Left cardiac atrium (tissue), 4 donors: Measurements from ENCODE around the gene C19orf33. TPM values are rescaled to one million over a fixed set of nuclear protein-coding genes. Genes with fewer than 3 reads are reported as not detected.

Experiments used
- ATAC-seq, 2 donors: fragments of 200-7000 bp; cut with Tn5 transposase; one replicate each; pipeline ENCODE4 v1.9.1; 2020; ENCODE audit warnings: mild to moderate bottlenecking in 2 of 2, moderate library complexity in 2 of 2
- DNase-seq: peaks from one replicate; pipeline ENCODE4 v3.0.0-alpha.2; 2020
- intact Hi-C, 2 donors: fragments of 100-400 bp; cut with DNase I; formaldehyde crosslinking; loops; one replicate each; pipeline versions ENCODE4 v1.14.1 to v1.15.1; 2022 to 2023
- total RNA-seq, 2 donors: library from RNA; stranded (reverse); fragmentation: NEBNext Ultra II Directional; extraction: Animal tissue kit (Norgen Biotek cat#: 25700); gene quantifications; one replicate each; pipeline ENCODE4 v1.2.1, GENCODE V29; 2021
- donor health status: DM: no; HTN: yes; CAD: no.
- donor health status: DM: no; HTN: yes; CAD: no; lungs with severe emphysema.
- donor health status: DM: yes; HTN: yes; CAD: no.
- donor health status: Dilated cardiomyopathy.

C19orf33 gene
- total RNA-seq, 2 donors from 2014 or later = 2.1 to 5.9 TPM

DNA sequence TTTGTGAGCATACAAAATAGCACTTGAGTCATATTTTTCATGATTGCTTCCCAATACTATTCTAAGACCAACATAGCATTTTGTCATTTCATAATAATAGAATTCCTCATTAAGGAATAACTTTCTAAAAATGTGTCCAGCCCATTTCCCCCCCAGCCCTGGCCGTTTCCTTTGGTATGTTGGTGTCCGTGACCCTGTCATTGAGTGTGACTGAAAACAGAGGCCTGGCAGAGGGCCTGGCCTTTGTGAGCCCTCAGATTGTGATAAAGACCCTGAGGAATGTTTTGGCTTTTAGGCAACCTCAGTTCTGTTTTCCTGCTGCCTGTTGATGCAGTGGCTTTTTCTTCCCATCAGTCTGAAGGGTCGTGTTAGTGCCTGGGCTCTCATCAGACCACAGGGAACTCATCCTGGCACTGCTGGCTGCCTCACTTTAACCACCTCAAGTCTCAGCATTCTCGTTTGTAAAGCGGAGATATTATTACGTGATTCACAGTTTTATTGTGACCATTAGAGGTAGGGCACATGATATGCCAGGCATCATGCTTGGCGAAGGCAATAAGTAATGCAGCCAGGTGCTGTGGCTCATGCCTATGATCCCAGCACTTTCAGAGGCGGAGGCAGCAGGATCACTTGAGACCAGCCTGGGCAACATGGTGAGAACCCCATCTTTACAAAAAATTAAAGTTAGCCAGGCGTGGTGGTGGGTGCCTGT, 25.9 kb upstream of the C19orf33 start:
- intact Hi-C loops = no loop called here
- peak; percentile 84 for DNase-seq
- peak; percentile 87 to 90 for ATAC-seq

DNA sequence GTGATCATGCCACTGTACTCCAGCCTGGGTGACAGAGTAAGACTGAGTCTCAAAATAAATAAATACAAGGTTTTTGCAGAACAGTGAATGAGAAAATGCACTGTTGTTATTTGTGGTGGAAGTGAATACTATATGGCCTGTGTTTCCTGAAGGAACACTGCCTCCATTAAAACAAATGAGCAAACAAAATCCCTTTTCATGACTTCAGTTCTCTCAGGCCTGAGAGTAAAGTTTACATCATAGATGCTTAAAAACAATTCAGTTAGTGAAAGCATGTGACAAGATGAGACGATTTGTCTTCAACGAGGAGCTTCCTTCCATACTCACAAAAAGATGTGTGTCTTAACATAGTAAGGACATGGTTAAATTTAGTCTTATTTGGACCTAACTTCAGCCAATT, 25.3 kb upstream of the C19orf33 start:
- ATAC-seq = no peak
- DNase-seq = no peak
- intact Hi-C loops = no loop called here

DNA sequence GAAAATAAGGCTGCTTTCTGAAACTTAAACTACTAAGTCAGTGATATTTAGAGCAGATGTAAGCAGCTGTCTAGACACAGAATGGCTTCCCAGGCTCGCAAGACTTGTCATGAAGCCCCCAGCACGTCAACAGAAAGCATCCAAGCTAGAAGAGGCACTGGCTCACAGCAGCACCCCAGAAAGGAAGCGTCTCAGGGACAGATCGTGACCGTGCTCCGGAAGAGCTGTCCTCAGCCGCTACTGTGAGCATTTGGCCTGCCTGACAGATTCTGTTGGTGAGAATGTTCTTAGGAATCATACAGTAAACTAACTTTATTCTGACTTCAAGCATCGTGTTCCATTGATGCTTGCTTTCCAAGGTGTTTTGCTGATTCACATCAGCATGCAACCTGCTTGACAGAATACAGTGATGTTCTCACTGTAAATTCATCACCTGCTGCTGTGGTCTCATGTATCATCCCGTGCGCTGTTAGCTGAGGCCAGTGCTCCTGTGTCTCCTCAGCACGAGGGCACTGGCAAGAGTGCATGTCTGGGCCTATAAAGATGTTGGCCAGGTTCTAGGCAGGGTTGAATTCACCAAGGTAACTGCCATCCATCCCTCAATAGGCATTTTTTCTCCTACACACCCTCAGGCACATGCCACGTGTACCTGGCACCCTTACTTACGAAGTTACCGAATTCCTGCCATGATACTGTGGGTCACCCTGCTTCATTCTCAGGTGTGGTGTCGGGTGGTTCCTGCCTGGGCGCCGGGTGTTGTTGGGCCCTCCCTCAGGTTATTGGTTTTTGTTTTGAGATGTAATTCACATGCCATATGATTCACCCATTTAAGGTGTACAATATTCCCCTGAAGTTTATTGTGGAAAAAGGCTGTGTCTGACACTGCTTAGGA, 23.8 kb upstream of the C19orf33 start:
- intact Hi-C loops = no loop called here
- no peak for DNase-seq
- no peak for ATAC-seq

DNA sequence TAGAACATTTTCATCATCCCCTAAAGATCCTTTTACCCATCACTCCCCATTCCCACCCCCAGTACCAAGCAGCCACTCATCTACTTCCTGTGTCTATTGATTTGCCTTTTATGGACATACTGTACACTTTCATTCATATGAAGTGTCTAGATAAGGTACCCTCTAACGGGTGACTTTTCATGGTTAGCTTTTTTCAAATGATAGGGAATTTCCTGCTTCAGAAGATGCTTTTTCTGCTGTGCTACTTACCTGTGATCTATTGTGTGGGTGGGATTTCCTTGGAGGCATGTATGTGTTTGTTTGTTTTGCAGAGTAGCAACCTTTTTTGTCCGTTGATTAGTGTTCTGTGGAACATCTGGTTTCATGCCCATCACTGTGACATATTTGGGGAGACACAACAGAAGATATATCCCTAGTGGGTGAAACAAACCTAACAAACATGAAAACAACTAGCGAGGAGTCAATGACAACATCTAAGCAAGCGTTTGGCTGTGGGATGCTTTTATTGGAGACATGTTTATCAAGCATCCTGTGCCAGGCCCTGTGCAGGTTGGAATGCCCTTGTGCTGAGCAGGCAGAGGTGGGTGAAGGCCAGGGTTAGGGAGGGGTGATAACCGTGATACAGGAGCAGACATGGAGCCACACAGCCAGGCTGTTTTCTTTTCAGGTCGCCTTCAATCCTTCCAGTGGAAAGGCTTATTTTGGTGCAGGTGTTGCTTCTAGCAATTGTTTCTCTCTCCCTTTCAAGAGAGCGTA, 22.1 kb upstream of the C19orf33 start:
- no peak for DNase-seq
- ATAC-seq = no peak
- intact Hi-C loops = no loop called here

DNA sequence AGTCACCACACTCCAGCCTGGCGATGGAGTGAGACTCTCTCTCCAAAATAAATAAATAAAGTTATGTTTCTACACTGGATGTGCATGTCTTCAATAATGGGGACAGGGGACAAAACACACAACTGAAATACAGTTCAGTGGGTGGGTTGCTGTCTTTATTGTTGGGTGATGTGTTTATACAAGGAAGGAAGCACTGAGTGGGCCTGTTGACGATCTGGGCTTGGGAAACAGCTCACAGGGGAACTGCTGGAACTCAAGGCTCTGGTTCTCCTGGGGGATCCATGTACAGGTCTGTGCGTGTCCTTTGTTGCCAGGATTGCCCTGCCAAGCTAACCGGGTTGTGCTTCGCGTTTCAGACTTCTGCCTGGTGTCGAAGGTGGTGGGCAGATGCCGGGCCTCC, 20.8 kb upstream of the C19orf33 start:
- ATAC-seq = no peak
- intact Hi-C loops = no loop called here
- no peak for DNase-seq

DNA sequence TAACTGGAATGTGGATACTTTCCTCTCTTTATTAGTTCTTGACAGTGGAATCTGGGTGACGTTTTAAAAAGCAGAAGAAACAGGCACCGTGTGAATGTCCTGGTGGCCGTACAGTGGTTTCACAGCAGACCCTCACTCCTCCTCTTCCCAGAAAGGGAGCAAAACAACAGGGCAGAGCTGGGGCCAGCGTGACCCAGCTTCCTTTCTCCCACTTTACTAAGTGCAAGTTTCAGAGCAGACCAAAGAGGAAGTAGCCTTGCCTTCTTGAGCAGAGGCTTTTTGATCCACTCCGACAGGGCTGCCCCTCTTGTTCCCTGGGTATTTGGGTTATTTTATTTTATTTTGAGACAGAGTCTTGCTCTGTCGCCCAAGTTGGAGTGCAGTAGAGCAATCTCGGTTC, 19.6 kb upstream of the C19orf33 start:
- peak; percentile 30 to 43 for ATAC-seq
- DNase-seq = no peak
- intact Hi-C loops = no loop called here

DNA sequence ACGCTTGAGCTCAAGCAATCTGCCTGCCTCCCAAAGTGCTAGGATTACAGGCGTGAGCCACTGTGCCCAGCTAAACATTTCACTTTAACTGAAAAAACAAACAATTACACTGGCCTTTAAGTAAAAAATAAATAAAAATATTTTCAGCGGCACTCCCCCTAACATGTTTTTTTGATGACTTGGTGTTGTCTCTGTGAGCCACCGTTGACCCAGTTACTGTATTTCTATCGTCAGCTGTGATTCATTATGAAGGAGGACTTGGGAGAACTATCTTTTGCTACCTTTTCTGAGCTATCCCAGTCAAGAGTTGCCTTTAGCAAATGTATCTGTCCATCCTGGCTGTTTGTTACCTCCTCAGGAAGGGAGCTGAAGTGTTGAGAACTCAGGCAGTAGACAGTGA, 18.5 kb upstream of the C19orf33 start:
- DNase-seq (no peak), ATAC-seq (no peak)
- intact Hi-C loops = no loop called here

DNA sequence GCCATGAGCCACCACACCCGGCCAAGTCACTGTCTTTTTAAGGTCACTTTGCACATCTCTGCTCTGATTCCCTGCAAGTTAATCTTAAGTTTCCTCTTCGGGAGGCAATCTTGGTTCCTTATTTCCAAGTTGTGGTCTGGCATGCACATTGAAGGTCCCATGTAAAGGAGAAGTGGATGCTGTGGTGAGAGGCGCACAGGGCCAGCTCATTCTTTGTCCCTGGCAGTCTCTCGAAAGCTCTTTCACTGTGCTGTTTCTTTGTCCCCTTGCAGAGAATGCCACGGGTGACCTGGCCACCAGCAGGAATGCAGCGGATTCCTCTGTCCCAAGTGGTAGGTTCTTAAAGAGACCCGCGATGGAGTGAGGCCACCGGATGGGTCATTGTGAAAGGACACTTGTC, 16.4 kb upstream of the C19orf33 start:
- intact Hi-C loops = no loop called here
- ATAC-seq = peak in 1 of 2 donors; percentile 48
- no peak for DNase-seq

DNA sequence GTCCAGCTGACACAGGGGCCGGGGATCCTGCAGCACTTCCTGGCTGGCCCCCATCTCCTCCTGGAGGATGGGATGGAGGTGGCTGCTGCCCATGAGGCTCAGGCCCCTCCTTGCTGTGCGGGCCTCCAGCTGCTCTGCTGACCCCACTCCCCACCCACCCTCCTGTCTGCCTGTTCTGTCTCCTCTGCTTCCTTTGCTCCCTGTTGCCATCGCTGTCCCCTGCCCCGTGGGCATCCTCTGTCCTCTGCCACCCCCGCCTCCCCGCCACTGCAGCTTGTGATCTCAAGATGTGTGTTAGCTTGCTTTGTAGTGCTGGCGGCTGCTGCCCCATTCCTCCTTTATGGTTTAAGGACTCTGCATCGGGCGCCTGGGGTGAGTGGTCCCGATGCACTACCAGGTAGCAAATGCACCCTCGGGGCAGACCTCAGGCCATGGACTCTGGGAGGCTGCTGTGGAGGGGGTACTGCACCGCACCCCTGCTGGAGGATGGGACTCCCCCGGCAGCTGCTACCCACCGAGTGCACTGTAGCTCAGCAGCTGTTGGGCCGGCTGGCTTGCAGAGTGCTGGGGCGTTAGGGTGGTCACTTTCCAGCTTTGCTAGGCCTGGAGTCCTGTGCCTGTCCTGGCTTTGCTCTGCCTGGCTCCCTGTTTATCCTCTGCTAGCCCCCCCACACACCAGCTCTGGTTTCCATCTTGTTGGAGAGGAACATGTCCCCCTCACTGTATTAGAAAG, 15.8 kb upstream of the C19orf33 start:
- DNase-seq = no peak
- ATAC-seq = no peak
- intact Hi-C loops = no loop called here

DNA sequence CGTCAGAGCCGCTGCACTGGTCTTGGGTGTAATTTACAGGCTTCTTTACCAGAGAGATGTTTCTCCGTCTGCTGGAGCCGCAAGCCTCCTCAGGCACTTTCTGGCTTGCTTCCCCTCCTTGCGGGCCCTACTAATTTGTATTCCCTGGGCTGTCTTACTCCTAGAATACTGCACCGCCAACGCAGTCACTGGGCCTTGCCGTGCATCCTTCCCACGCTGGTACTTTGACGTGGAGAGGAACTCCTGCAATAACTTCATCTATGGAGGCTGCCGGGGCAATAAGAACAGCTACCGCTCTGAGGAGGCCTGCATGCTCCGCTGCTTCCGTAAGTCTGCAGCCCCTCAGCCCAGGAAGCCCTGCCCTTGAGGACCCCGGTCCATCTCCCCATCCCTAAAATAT, 14.1 kb upstream of the C19orf33 start:
- intact Hi-C loops = no loop called here
- DNase-seq (no peak), ATAC-seq (no peak)

DNA sequence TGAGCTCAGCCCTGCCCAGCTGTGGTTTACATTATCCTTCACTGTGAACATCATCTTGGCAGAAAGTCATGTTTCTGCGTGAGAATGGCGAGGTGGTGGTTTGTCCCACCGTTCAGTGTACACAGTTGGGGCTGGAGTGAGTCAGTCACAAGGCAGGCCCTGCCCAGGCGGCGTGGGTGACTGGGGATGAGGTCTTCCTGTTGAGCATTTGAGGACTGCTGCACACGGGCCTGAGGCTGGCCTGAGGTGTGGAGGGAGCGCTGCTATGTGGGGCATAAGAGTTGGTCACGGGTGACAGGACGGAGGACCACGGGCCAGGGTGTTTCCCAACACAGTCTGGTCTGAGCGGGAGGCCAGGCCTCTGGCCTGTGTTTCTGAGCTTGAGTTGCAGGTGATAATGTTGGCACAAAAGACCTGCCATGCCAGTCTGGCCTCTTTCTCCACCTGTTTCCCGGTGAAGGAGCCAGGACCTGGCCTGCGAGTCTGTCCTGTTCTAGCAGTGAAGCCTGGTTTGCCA, 13.4 kb upstream of the C19orf33 start:
- no peak for ATAC-seq
- no peak for DNase-seq
- intact Hi-C loops = no loop called here

DNA sequence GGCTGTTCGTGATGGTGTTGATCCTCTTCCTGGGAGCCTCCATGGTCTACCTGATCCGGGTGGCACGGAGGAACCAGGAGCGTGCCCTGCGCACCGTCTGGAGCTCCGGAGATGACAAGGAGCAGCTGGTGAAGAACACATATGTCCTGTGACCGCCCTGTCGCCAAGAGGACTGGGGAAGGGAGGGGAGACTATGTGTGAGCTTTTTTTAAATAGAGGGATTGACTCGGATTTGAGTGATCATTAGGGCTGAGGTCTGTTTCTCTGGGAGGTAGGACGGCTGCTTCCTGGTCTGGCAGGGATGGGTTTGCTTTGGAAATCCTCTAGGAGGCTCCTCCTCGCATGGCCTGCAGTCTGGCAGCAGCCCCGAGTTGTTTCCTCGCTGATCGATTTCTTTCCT, 12.2 kb upstream of the C19orf33 start:
- DNase-seq = no peak
- no peak for ATAC-seq
- intact Hi-C loops = no loop called here

DNA sequence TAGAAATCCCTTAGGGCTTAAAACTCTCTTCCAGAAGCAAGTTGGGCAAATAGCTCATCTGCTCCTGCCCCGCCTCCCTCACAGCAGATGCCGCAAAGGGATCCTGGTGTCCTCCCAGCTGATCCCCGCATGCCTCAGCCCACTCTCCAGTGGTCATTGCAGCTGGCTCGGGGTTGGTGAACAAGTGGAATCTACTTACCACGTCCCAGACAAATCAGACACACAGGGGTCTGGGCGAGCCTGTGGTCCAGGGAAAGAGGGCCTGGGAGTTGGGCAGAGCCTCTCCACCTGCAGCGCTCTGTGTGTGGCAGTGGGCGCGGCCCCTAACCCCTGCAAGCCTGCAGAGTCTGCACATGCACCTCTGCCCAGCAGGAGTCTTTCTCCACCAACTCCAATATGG, 10.8 kb upstream of the C19orf33 start:
- DNase-seq = no peak
- intact Hi-C loops = no loop called here
- ATAC-seq = no peak

DNA sequence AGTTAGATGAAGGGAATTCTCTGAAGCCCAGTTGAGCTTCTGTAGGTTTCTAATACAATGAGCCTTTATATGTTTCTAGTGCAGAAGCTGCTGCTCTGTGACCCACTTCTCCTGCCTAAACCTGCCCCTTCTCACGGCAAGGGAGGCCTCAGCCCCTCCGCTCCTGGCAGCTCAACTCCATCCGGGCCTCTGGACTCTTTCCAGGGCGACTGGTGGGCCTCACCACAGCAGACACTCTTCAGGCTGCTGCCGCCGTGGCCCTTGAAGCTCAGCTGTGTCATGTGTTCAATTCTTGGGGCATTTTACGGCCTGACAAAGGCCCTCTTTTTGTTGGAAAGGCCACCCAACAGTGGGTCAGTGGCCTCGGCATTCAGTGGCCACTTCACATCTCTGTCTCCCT, 10.0 kb upstream of the C19orf33 start:
- ATAC-seq (no peak), DNase-seq (no peak)
- intact Hi-C loops = no loop called here

DNA sequence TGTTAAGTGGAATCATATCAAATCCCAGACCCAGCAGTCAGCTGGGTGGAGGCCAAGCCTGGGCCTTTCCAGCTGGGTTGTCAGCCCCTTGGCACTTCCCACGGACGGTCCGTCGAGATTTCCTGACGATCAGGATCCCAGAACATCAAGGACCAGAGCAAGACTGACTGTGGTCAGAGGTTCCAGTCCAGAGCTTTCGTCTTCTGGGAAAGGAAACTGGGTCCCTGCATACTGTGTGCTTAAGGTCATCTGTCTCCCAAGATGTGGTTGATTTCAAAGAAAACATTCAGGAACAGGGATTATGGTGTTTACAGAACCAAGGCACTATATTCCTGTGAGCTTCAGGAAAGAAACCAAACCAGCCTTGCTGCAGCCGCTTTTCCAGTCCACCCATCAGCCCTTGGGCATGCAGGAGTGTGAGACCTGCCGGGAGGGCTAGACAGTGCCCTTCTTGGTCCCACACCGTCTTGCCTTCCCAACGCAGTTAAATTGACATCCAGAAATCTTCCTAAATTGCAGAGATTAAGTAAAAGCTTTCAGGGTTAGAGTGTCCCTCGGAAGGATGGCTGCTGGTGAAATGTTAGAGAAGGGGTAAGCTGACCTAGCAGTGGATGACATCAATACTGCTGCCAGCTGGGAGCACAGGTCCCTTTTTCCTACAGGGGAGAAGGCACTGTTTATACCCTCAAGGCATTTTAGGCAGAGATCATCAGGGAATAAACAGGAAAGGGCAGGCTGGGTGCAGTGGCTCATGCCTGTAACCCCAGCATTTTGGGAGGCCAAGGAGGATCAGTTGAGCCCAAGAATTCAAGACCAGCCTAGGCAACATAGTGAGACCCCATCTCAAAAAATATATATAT, 5.0 kb upstream of the C19orf33 start:
- no peak for DNase-seq
- intact Hi-C loops = no loop called here
- ATAC-seq = peak in 1 of 2 donors; percentile 15

DNA sequence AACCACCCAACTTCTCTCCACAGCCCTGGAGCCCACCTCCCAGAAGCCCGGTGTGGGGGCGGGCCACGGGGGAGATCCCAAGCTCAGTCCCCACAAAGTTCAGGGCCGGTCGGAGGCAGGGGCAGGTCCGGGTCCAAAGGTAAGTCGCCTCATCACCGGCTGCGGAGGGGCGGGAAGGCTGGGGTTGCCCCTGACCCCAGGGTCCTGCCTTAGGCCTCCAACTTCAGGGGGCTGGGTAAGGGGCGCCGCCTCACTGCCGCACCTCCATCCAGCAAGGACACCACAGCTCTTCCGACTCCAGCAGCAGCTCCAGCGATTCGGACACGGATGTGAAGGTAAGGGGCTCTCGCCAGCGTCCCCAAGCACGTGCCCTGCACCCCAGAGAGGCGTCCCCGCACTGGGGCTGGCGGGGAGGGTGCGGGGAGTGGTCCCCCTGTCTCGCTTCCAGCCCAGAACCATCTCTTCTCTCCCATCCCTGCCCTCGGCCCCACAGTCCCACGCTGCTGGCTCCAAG, 358 bp downstream of the C19orf33 start:
- DNase-seq (no peak), ATAC-seq (peak in 1 of 2 donors; percentile 5)
- intact Hi-C loops = no loop called here

DNA sequence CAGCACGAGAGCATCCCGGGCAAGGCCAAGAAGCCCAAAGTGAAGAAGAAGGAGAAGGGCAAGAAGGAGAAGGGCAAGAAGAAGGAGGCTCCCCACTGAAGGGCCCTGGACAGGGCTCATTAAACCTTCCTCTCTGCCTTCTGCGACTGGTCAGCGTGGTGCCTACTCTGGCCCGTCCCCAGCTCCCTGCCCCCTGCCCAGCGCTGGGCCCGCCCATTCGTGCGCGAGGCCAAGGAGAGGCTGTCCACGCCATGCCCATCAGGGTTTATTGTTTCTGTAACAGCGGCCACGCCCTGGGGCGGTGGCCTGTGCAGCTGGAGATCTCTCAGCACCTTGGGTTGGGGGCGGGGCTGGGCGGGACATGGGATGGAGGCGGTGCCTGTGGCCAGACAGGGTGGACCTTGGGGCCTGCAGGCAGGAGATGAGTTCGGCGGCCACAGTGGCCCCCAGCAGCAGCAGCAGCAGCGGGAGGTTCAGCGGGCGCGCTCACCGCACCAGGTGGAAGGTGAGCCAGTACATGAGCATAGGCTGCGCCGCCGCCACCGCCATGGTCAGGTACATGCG, 897 bp downstream of the C19orf33 start:
- DNase-seq = peak; percentile 69
- ATAC-seq = peak; percentile 83 to 92
- intact Hi-C loops = no loop called here

DNA sequence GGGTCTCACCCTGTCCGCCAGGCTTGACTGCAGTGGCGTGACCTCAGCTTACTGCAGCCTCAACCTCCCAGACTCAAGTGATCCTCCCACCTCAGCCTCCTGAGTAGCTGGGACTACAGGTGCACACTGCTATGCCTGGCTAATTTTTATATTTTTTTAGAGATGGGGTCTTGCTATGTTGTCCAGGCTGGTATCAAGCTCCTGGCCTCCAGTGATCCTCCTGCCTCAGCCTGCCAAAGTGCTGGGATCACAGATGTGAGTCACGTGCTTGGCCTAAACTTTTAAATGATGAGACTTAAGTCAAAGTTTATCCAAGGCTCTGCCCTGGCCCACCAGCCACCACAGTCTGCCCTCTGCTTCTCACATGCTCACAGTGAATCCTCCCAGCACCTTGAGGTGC, 2.2 kb downstream of the C19orf33 start:
- no peak for ATAC-seq

More for the DNA sequence above, 2.2 kb downstream of the C19orf33 start:
- DNase-seq = no peak
- intact Hi-C loops = no loop called here
